GM12873 (cell line): Measurements from ENCODE around the gene COLEC11.

Source experiments
- TF ChIP-seq, protein P1 (sequence below): IDR thresholded peaks from 2 replicates; pipeline ENCODE4 v1.5.1; 2012; ENCODE audit warnings: low read depth, mild to moderate bottlenecking, moderate library complexity, low read length, control low read depth; ENCODE audit not compliant: insufficient read depth; ENCODE audit errors: missing control alignments

Gene COLEC11

DNA sequence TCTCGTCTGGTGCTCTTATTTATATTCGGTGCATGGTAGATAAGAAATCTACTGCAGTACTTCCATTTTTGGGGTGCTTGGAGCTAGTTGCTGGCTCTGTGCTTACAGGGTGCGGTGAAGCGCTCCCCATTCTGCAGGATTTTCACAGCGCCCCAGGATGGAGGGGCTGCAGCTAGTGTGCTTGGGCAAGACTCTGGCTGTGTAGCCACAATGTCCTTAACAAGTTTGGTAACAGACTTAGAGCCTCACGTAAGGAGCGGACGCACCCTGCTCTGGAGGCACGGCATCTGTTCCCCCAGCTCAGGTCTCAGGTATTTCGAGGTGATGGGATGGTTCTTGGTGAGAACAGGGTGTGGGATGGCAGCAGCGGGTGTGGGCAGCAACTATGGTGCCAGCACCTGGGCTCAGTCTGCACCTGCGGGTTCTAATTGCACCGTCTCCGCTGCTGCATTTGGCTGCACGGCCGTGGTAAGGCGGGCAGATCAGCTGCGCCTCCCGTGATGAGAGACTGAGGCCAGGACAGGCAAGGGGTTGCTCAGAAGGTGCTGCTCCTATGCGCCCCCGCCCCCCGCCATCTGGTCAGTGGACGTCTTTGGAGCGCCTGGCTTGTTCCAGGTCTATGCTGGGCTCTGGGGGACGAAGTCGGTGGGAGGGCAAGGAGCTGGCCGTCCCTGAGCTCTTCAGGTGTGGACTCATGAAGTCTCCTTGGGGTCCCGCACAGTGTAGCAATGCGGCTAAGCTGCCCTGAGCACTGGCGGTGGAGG is 43.0 kb downstream of the COLEC11 start:
- TF ChIP-seq, protein P1, sequence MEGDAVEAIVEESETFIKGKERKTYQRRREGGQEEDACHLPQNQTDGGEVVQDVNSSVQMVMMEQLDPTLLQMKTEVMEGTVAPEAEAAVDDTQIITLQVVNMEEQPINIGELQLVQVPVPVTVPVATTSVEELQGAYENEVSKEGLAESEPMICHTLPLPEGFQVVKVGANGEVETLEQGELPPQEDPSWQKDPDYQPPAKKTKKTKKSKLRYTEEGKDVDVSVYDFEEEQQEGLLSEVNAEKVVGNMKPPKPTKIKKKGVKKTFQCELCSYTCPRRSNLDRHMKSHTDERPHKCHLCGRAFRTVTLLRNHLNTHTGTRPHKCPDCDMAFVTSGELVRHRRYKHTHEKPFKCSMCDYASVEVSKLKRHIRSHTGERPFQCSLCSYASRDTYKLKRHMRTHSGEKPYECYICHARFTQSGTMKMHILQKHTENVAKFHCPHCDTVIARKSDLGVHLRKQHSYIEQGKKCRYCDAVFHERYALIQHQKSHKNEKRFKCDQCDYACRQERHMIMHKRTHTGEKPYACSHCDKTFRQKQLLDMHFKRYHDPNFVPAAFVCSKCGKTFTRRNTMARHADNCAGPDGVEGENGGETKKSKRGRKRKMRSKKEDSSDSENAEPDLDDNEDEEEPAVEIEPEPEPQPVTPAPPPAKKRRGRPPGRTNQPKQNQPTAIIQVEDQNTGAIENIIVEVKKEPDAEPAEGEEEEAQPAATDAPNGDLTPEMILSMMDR, result no peak

DNA sequence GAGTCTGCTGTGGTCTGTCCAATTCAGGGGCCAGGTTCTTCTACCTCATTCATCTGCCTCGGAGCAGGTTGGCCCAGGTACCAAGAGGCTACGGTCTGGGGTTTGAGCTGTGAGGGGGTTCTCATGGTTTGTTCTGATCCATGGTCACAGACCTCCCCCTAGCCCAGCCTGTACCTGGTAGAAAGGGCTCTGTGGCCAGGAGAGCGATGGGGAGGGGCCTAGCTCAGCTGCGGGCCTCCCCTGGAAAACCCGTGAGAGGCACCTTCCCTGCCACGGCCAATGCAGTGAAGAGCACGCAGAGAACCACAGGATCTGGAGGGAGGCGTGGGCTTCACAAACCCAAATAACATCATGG is 43.5 kb downstream of the COLEC11 start:
- TF ChIP-seq, protein P1, result no peak

DNA sequence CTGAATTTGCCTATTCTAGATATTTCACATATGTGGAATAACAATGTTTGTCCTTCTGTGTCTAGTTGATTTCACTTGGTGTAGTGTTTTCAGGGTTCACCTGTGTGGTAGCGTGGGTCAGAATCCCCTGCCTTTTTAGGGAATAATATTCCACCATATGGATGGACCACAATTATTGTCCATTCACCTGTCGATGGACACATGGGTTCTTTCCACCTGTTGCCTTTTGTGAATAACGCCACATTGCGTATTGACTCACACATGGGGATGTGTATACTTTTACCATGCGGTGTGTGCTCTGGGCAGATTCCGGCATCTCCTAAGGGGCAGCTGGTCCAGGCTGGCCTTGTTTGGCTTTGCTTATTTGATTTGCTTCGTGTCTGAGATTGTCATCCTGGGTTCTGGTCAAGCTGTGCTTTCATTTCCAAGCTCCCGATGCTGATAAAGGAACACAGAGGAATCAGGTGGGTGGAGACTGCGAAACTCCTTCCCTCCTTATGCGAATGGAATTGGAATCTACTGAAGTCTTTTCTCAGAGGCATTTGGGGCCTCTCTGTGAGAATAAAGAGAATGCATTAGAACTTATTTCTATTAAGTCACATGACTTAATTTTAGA is 44.2 kb downstream of the COLEC11 start:
- TF ChIP-seq, protein P1, result no peak

DNA sequence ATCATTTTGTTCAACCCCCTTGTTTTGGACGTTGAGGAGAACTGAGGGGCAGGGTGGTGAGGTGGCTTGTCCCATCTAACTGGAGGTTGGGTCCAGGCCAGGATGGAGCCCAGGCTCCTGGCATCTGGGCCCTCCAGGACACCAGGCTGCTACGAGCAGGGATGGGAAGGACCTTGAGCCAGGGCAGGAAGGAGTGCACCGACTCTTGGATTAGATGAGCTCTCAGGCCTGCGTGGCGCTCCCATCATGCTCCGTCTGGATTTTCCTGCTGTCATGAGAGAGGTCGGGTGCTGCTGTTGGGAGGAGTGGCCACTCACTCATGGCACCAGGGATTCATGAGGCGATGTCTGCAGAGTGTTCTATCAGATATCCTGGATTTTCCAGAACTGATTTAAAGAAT is 44.7 kb downstream of the COLEC11 start:
- TF ChIP-seq, protein P1, result no peak

DNA sequence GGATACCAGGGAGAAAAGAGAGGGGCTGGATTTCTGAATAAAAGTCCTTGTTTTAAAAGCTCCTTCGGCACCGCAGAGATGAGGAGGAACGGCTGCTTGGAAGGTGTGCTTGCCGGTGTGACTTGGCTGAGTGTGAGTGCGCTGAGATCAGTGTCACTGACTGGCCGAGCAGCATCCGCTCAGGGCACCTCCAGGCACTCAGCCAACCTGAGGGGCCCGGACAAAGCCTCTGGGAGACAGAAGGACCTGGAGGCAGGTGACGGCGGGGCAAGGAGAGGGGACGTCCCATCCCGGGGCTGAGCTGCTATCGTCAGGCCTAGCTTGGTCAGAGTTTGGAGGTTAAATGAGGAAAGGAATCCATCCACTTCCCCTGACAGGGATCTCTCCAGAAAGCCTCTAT is 46.3 kb downstream of the COLEC11 start:
- TF ChIP-seq, protein P1, result no peak

DNA sequence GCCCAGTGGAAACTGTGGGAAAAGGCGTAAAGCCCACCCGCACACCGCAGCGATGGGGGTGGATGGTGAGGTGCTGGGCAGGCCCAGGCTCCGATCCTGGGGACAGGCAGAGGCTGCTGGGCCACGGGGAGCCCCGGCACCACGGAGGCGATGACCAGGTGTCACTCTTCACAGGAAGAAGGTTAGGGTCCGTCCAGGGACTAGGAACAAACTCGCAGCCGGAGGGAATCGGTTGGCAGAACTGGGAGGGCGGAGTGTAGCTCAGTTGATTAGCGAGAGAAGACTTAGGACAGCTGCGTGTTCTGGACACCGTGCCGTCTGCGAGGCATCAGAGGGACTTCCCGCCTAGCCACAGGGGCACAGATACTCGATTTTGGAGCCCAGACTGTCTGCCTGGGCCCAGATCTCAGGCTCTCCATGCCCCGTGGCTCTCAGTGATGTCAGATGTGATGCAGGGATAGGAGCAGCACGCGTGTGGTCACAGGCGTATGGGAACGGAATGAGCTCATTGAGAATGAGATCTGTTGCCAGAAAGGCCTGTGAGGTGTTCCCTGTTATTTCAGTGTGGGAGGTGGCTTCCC is 47.0 kb downstream of the COLEC11 start:
- TF ChIP-seq, protein P1, result no peak

DNA sequence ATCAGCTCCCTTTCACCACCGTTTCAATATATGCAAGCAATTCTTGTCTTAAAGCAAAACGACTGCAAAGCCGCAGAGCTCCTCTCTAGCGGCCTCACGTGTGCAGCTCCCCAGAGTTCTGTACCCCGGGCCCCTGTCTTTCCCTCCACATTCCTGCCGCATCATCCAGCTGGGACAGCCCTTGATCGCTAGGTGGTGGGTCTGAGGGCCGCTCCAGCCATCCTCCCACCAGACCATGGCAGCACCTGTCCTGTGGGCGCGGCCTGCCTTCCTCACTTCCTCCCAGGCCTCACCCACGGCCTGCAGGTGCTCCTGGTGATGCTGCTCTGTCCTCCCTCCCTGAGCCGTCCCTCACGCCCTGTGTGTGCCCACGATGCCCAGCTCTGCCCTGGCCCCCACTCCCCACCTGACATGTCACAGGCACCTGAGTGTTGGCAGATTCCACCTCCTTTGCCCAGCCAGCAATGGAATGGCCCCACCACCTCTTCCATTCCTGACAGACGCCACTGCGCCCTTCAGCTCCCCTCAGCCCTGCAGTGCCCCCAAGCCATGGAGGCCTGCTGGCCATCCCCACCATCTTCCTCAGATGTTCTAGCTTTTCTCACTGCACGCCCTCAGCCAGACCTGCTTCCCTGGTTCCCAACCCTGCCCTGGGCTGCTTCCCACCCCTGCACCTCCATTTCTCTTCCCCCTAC is 47.8 kb downstream of the COLEC11 start:
- TF ChIP-seq, protein P1, result no peak
